Osteoblast (primary cell): ENCODE data around the gene OR4E2. TPM values are rescaled to one million over a fixed set of nuclear protein-coding genes. Genes with fewer than 3 reads are reported as not detected.

ENCODE experiments used
- DNase-seq: peaks from one replicate; pipeline ENCODE4 v3.0.0; 2011; ENCODE audit warnings: low spot score, mixed read lengths; ENCODE audit not compliant: insufficient read length; ENCODE audit errors: missing footprints
- H2AFZ ChIP-seq: 2 replicates; pipeline ENCODE4 v1.6.0; 2011; ENCODE audit warnings: mild to moderate bottlenecking, low read length
- H3K27ac ChIP-seq: 2 replicates; pipeline ENCODE4 v1.5.1; 2011; ENCODE audit warnings: mild to moderate bottlenecking, low read depth, low read length, moderate library complexity
- H3K27me3 ChIP-seq: 2 replicates; pipeline ENCODE4 v1.6.0; 2012; ENCODE audit warnings: mild to moderate bottlenecking, control low read depth, inconsistent platforms, low read length, moderate library complexity; ENCODE audit not compliant: insufficient read depth
- H3K36me3 ChIP-seq: 2 replicates; pipeline ENCODE4 v1.5.1; 2011; ENCODE audit warnings: mild to moderate bottlenecking, low read length, control low read depth, moderate library complexity; ENCODE audit not compliant: insufficient read depth
- H3K4me1 ChIP-seq: 2 replicates; pipeline ENCODE4 v1.5.1; 2011; ENCODE audit warnings: mild to moderate bottlenecking, low read length, control low read depth, moderate library complexity; ENCODE audit not compliant: insufficient read depth
- H3K4me2 ChIP-seq: 2 replicates; pipeline ENCODE4 v1.6.0; 2011; ENCODE audit warnings: mild to moderate bottlenecking, low read length; ENCODE audit not compliant: insufficient read depth
- H3K4me3 ChIP-seq: fragments of 200-600 bp; sonication (generic); 3 replicates; pipeline ENCODE4 v1.5.1; 2012; ENCODE audit warnings: mild to moderate bottlenecking, low read length, inconsistent platforms; ENCODE audit not compliant: insufficient read depth
- H3K79me2 ChIP-seq: 2 replicates; pipeline ENCODE4 v1.6.0; 2012; ENCODE audit warnings: mild to moderate bottlenecking, low read length, control low read depth, inconsistent platforms; ENCODE audit not compliant: insufficient read depth
- H3K9me3 ChIP-seq: 2 replicates; pipeline ENCODE4 v1.5.1; 2011; ENCODE audit warnings: low read depth, low read length, control low read depth
- H4K20me1 ChIP-seq: 2 replicates; pipeline ENCODE4 v1.6.0; 2012; ENCODE audit warnings: mild to moderate bottlenecking, low read length, control low read depth; ENCODE audit not compliant: insufficient read depth
- total RNA-seq: library from RNA; depleted of rRNA; stranded (reverse); fragments of >200 nt; gene quantifications from 2 replicates; pipeline ENCODE4 v1.2.3, GENCODE V29; 2012
- TF ChIP-seq, protein P1 (sequence below): IDR thresholded peaks from 2 replicates; pipeline ENCODE4 v1.5.1; 2011; ENCODE audit warnings: mild to moderate bottlenecking, low read depth, low read length, moderate library complexity; ENCODE audit errors: extremely low read depth

Gene OR4E2
- total RNA-seq, 1 donor: not detected

GRCh38 chr14:21654215-21654614 lies 580 bp downstream of the OR4E2 start:
- H3K4me2 ChIP-seq: no peak overlapping the region
- H3K4me1 ChIP-seq: no peaks in the 10 kb centered on the region
- no peaks in the 10 kb centered on the region for H3K9me3 ChIP-seq
- H4K20me1 ChIP-seq: no peaks in the 10 kb centered on the region
- DNase-seq: no peak
- TF ChIP-seq, protein P1, sequence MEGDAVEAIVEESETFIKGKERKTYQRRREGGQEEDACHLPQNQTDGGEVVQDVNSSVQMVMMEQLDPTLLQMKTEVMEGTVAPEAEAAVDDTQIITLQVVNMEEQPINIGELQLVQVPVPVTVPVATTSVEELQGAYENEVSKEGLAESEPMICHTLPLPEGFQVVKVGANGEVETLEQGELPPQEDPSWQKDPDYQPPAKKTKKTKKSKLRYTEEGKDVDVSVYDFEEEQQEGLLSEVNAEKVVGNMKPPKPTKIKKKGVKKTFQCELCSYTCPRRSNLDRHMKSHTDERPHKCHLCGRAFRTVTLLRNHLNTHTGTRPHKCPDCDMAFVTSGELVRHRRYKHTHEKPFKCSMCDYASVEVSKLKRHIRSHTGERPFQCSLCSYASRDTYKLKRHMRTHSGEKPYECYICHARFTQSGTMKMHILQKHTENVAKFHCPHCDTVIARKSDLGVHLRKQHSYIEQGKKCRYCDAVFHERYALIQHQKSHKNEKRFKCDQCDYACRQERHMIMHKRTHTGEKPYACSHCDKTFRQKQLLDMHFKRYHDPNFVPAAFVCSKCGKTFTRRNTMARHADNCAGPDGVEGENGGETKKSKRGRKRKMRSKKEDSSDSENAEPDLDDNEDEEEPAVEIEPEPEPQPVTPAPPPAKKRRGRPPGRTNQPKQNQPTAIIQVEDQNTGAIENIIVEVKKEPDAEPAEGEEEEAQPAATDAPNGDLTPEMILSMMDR: no peak
- H3K36me3 ChIP-seq: no peaks in the 10 kb centered on the region
- no peak overlapping the region for H2AFZ ChIP-seq
- no peaks in the 10 kb centered on the region for H3K79me2 ChIP-seq
- H3K4me3 ChIP-seq: no peak overlapping the region
- H3K27ac ChIP-seq: no peak overlapping the region
- no peaks in the 10 kb centered on the region for H3K27me3 ChIP-seq

DNA sequence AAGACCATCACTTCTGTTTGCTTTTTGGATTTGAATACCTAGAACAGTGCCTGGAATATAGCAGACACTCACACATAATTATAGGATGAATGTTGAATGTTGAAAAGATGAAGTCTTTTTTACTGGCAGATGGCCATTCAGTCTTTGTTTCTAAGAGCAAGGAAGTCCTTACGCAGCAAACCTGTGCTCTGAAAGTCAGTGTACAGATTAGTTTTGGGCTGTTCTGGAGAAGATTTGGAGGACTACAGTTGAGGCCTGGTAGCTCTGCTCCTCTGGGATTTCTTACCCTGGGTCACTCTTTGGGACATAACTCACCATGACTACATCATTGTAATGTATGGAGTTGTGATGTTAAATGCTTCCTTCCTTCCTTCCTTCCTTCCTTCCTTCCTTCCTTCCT lies 3.3 kb downstream of the OR4E2 start:
- Histone ChIP-seq H3K4me2 (no peak overlapping the region), H3K36me3 (no peaks in the 10 kb centered on the region), H3K27me3 (no peaks in the 10 kb centered on the region), H3K27ac (no peak overlapping the region), H3K4me3 (no peak overlapping the region), H4K20me1 (no peaks in the 10 kb centered on the region), H3K79me2 (no peaks in the 10 kb centered on the region), H3K4me1 (no peaks in the 10 kb centered on the region), H3K9me3 (no peaks in the 10 kb centered on the region), H2AFZ (no peak overlapping the region)
- no peak for DNase-seq
- TF ChIP-seq, protein P1: no peak

DNA sequence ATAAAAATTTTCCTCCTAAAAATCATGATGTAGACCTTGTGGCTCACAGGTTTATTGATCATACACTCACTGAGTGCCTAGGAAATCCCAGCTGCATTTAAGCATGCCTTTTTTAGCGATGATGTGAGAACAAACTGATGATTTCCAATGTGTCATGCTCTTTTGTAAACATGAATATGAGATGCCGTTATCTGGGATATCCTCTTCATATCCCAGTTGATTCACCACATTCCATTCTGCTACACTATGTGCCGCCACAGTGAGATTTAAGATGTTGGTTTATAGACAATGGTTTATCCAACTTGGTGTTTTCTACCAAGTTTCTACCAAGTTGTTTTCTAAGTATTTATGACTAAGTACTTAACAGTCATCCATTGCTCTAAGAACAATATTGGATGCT lies 14.7 kb downstream of the OR4E2 start:
- Histone ChIP-seq H3K4me1 (no peaks in the 10 kb centered on the region), H3K27me3 (no peaks in the 10 kb centered on the region), H4K20me1 (no peaks in the 10 kb centered on the region), H3K79me2 (no peaks in the 10 kb centered on the region), H3K27ac (no peak overlapping the region), H3K36me3 (no peaks in the 10 kb centered on the region), H3K4me2 (no peak overlapping the region), H3K4me3 (no peak overlapping the region), H2AFZ (no peak overlapping the region), H3K9me3 (no peaks in the 10 kb centered on the region)
- no peak for DNase-seq
- TF ChIP-seq, protein P1: no peak

GRCh38 chr14:21669284-21669683 lies 15.6 kb downstream of the OR4E2 start:
- H3K79me2 ChIP-seq: no peaks in the 10 kb centered on the region
- no peak overlapping the region for H3K27ac ChIP-seq
- H4K20me1 ChIP-seq: no peaks in the 10 kb centered on the region
- no peaks in the 10 kb centered on the region for H3K36me3 ChIP-seq
- H3K4me3 ChIP-seq: no peak overlapping the region
- H3K4me2 ChIP-seq: no peak overlapping the region
- H3K4me1 ChIP-seq: no peaks in the 10 kb centered on the region
- H3K27me3 ChIP-seq: no peaks in the 10 kb centered on the region
- no peak for DNase-seq
- no peak overlapping the region for H2AFZ ChIP-seq
- no peaks in the 10 kb centered on the region for H3K9me3 ChIP-seq
- TF ChIP-seq, protein P1: no peak
